GM18520 (cell line): ENCODE measurements around the gene HIF3A.

Source experiments
- ATAC-seq: cut with Tn5 transposase; IDR thresholded peaks from one replicate; pipeline ENCODE4 v1.9.1; 2021; ENCODE audit not compliant: unreplicated experiment

The HIF3A gene

GRCh38 chr19:46378268-46378667, 81.4 kb downstream of the HIF3A start:
- no peak for ATAC-seq

GRCh38 chr19:46380690-46381089, 83.8 kb downstream of the HIF3A start:
- no peak for ATAC-seq

GRCh38 chr19:46381346-46381745, 84.5 kb downstream of the HIF3A start:
- no peak for ATAC-seq

- ATAC-seq = no peak
Observed at GRCh38 chr19:46381756-46382345, 85.0 kb downstream of the HIF3A start.

GRCh38 chr19:46383171-46383815, 86.5 kb downstream of the HIF3A start:
- ATAC-seq = no peak

- no peak for ATAC-seq
Observed at GRCh38 chr19:46383846-46384245, 87.0 kb downstream of the HIF3A start.

- no peak for ATAC-seq
Observed at GRCh38 chr19:46384396-46384795, 87.6 kb downstream of the HIF3A start.

GRCh38 chr19:46385636-46386035, 88.8 kb downstream of the HIF3A start:
- no peak for ATAC-seq

GRCh38 chr19:46386151-46386550, 89.3 kb downstream of the HIF3A start:
- ATAC-seq = no peak

- ATAC-seq = no peak
Observed at GRCh38 chr19:46386996-46387712, 90.3 kb downstream of the HIF3A start.

- ATAC-seq = no peak
Observed at GRCh38 chr19:46387713-46388130, 90.9 kb downstream of the HIF3A start.

- ATAC-seq = no peak
Observed at GRCh38 chr19:46388311-46389095, 91.7 kb downstream of the HIF3A start.

- no peak for ATAC-seq
Observed at GRCh38 chr19:46390121-46390858, 93.4 kb downstream of the HIF3A start.

- no peak for ATAC-seq
Observed at GRCh38 chr19:46390866-46391265, 94.0 kb downstream of the HIF3A start.

GRCh38 chr19:46391296-46392251, 94.7 kb downstream of the HIF3A start:
- no peak for ATAC-seq

GRCh38 chr19:46392252-46392801, 95.5 kb downstream of the HIF3A start:
- ATAC-seq = no peak

- ATAC-seq = no peak
Observed at GRCh38 chr19:46392837-46393236, 96.0 kb downstream of the HIF3A start.
